Measurements from ENCODE around the gene NUMB. TPM values are rescaled to one million over a fixed set of nuclear protein-coding genes. Genes with fewer than 3 reads are reported as not detected.
A peak's percentile ranks its signal among the peaks of the same experiment; 100 is the strongest.

The NUMB gene
- total RNA-seq, 2 donors from 2014 or later = 43.8 to 45.2 TPM

GRCh38 chr14:73272393-73272792 lies 186.0 kb downstream of the NUMB start:
- WGBS, 2 donors = 74 to 89% methylated on average over 6 of the region's 6 CpGs
- TF ChIP-seq, protein P1, sequence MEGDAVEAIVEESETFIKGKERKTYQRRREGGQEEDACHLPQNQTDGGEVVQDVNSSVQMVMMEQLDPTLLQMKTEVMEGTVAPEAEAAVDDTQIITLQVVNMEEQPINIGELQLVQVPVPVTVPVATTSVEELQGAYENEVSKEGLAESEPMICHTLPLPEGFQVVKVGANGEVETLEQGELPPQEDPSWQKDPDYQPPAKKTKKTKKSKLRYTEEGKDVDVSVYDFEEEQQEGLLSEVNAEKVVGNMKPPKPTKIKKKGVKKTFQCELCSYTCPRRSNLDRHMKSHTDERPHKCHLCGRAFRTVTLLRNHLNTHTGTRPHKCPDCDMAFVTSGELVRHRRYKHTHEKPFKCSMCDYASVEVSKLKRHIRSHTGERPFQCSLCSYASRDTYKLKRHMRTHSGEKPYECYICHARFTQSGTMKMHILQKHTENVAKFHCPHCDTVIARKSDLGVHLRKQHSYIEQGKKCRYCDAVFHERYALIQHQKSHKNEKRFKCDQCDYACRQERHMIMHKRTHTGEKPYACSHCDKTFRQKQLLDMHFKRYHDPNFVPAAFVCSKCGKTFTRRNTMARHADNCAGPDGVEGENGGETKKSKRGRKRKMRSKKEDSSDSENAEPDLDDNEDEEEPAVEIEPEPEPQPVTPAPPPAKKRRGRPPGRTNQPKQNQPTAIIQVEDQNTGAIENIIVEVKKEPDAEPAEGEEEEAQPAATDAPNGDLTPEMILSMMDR (IDR thresholded peaks at IDR 0.05) = no peak
- no peak for TF ChIP-seq POLR2A (IDR thresholded peaks at IDR 0.05)
- H3K27ac ChIP-seq = no peak overlapping the region
- intact Hi-C loops (cut with DNase I) = no loop called here
- peaks cover 15% of the 10 kb centered on the region for H3K4me1 ChIP-seq
- peaks cover 0 to 19% of the 10 kb centered on the region in 2 donors for H3K36me3 ChIP-seq (replicated peaks in 1 of 2; ENCODE audit: insufficient read depth in 1 of 2, low read depth in 2 of 2)
- H3K9me3 ChIP-seq = no peaks in the 10 kb centered on the region
- H3K4me3 ChIP-seq = no peak overlapping the region
- ATAC-seq = no peak
- DNase-seq = no peak
- no peaks in the 10 kb centered on the region for H3K27me3 ChIP-seq

GRCh38 chr14:73269729-73270531 lies 188.4 kb downstream of the NUMB start:
- TF ChIP-seq, protein P1 (IDR thresholded peaks at IDR 0.05) = no peak
- no peak for TF ChIP-seq POLR2A (IDR thresholded peaks at IDR 0.05)
- Histone ChIP-seq H3K9me3 (no peaks in the 10 kb centered on the region), H3K27ac (peak overlapping the region in 2 of 4 donors; percentile 35 to 50), H3K4me1 (peaks cover 15% of the 10 kb centered on the region), H3K36me3 (replicated peaks in 1 of 2; ENCODE audit: insufficient read depth in 1 of 2, low read depth in 2 of 2) (peaks cover 0 to 6% of the 10 kb centered on the region in 2 donors), H3K27me3 (no peaks in the 10 kb centered on the region), H3K4me3 (peak overlapping the region in 1 of 2 donors; percentile 13)
- intact Hi-C loops (cut with DNase I) = no loop called here
- ATAC-seq (peak; percentile 69), DNase-seq (peak; percentile 40 to 61 (median 54))
- WGBS, 2 donors = 4 to 11% methylated on average over 16 to 48 of the region's 48 CpGs

- H3K4me1 ChIP-seq = peaks cover 15% of the 10 kb centered on the region
- ATAC-seq = no peak
- 92 to 97% methylated on average over 6 of the region's 6 CpGs for WGBS, 2 donors
- intact Hi-C loops (cut with DNase I) = no loop called here
- TF ChIP-seq, protein P1 (IDR thresholded peaks at IDR 0.05) = no peak
- no peak for TF ChIP-seq POLR2A (IDR thresholded peaks at IDR 0.05)
- H3K27ac ChIP-seq = no peak overlapping the region
- H3K4me3 ChIP-seq = no peak overlapping the region
- H3K36me3 ChIP-seq (replicated peaks in 1 of 2; ENCODE audit: insufficient read depth in 1 of 2, low read depth in 2 of 2) = no peaks in the 10 kb centered on the region
- no peaks in the 10 kb centered on the region for H3K9me3 ChIP-seq
- H3K27me3 ChIP-seq = no peaks in the 10 kb centered on the region
- no peak for DNase-seq
Measured at GRCh38 chr14:73267474-73267873, 190.9 kb downstream of the NUMB start.

DNA sequence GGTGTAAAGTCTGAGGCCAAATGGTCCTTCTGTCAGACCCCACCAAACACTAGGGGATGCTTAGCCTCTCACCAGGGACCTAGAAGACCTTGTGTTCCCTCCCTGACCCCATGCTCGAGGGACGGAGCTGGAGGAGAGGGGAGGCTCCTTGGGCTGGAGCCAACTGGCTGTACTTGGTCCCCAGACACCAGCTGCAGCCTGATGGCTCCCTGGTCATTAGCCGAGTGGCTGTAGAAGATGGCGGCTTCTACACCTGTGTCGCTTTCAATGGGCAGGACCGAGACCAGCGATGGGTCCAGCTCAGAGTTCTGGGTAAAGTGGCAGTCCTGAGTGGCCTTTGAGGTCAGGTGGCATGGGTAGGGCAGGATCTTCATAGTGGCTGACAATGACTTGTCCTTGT lies 192.0 kb downstream of the NUMB start:
- Histone ChIP-seq H3K4me1 (peaks cover 15% of the 10 kb centered on the region), H3K4me3 (no peak overlapping the region), H3K36me3 (replicated peaks in 1 of 2; ENCODE audit: insufficient read depth in 1 of 2, low read depth in 2 of 2) (no peaks in the 10 kb centered on the region), H3K27me3 (no peaks in the 10 kb centered on the region), H3K27ac (no peak overlapping the region), H3K9me3 (no peaks in the 10 kb centered on the region)
- DNase-seq = no peak
- intact Hi-C loops (cut with DNase I) = no loop called here
- no peak for TF ChIP-seq POLR2A (IDR thresholded peaks at IDR 0.05)
- TF ChIP-seq, protein P1 (IDR thresholded peaks at IDR 0.05) = no peak
- WGBS, 2 donors = 65 to 96% methylated on average over 4 to 5 of the region's 7 CpGs
- ATAC-seq = no peak

DNA sequence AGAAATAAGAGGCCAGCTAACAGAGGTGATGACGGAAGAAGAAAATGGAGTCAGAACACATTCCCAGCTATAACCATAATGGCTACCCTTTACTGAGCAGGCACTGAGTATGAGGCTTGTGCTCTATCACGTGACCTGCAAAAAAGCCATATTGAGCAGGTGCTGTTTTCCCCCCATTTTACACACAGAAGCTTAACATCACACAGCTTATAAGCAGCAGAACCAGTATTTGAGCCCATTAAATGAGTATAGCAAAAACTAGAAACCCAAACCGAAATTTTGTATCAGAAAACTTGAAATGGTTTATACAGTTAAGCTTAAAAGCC lies 192.7 kb downstream of the NUMB start:
- TF ChIP-seq POLR2A (IDR thresholded peaks at IDR 0.05) = no peak
- TF ChIP-seq, protein P1 (IDR thresholded peaks at IDR 0.05) = no peak
- H3K27ac ChIP-seq = no peak overlapping the region
- 71 to 93% methylated on average over 3 of the region's 3 CpGs for WGBS, 2 donors
- H3K36me3 ChIP-seq (replicated peaks in 1 of 2; ENCODE audit: insufficient read depth in 1 of 2, low read depth in 2 of 2) = no peaks in the 10 kb centered on the region
- peaks cover 15% of the 10 kb centered on the region for H3K4me1 ChIP-seq
- DNase-seq (no peak), ATAC-seq (no peak)
- H3K27me3 ChIP-seq = no peaks in the 10 kb centered on the region
- H3K9me3 ChIP-seq = no peaks in the 10 kb centered on the region
- H3K4me3 ChIP-seq = no peak overlapping the region
- intact Hi-C loops (cut with DNase I) = no loop called here
